ENCODE measurements around the gene RAD51C. TPM values are rescaled to one million over a fixed set of nuclear protein-coding genes. Genes with fewer than 3 reads are reported as not detected.

Gene RAD51C
- total RNA-seq, 1 donor from 2014 or later: 73.6 TPM

DNA sequence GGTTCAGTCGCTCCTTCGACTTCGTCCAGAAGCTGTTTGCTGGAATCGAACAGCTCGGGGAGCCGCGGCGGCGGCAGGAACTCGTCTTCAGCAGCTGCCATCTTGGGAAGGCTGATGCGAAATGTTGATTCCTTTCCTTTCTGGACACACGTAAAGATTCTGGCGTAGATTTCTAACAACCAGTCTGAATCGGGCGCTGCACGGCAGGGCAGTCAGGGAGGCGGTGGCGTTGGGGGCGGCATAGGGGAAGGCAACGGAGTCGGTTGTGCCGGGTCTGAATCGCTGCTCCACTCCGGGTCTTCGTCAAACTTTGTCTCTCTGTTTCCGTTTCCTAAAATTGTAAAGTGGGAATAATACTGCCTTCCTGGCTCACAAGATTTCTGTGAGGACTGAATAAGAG, 30.9 kb upstream of the RAD51C start:
- no peak overlapping the region for H3K4me3 ChIP-seq (ENCODE audit: low read depth, low read length)
- TF ChIP-seq, protein P1, sequence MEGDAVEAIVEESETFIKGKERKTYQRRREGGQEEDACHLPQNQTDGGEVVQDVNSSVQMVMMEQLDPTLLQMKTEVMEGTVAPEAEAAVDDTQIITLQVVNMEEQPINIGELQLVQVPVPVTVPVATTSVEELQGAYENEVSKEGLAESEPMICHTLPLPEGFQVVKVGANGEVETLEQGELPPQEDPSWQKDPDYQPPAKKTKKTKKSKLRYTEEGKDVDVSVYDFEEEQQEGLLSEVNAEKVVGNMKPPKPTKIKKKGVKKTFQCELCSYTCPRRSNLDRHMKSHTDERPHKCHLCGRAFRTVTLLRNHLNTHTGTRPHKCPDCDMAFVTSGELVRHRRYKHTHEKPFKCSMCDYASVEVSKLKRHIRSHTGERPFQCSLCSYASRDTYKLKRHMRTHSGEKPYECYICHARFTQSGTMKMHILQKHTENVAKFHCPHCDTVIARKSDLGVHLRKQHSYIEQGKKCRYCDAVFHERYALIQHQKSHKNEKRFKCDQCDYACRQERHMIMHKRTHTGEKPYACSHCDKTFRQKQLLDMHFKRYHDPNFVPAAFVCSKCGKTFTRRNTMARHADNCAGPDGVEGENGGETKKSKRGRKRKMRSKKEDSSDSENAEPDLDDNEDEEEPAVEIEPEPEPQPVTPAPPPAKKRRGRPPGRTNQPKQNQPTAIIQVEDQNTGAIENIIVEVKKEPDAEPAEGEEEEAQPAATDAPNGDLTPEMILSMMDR (conservative IDR thresholded peaks at IDR 0.05; ENCODE audit: low read depth, low read length): no peak
- DNase-seq (ENCODE audit: low read depth): no peak

DNA sequence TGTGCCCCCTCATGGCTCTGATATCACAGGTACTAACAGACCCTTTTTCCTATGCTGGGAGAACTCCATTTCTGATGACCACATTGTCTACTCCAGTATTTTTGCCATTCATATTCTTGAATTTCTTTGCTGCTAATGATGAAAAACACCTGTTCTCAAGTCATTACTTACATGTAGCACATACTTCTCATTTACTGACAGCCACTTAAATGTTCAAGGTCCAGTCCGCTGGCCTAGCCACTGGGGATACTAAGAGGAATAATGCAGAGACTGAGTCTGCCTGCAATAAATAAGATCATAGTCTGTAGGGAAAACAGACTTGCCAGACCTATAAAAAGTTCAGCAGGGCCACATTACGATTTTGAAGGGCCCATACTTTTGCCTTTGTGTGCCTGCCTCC, 28.1 kb upstream of the RAD51C start:
- TF ChIP-seq, protein P1 (conservative IDR thresholded peaks at IDR 0.05; ENCODE audit: low read depth, low read length): no peak
- H3K4me3 ChIP-seq (ENCODE audit: low read depth, low read length): no peak overlapping the region
- DNase-seq (ENCODE audit: low read depth): no peak

DNA sequence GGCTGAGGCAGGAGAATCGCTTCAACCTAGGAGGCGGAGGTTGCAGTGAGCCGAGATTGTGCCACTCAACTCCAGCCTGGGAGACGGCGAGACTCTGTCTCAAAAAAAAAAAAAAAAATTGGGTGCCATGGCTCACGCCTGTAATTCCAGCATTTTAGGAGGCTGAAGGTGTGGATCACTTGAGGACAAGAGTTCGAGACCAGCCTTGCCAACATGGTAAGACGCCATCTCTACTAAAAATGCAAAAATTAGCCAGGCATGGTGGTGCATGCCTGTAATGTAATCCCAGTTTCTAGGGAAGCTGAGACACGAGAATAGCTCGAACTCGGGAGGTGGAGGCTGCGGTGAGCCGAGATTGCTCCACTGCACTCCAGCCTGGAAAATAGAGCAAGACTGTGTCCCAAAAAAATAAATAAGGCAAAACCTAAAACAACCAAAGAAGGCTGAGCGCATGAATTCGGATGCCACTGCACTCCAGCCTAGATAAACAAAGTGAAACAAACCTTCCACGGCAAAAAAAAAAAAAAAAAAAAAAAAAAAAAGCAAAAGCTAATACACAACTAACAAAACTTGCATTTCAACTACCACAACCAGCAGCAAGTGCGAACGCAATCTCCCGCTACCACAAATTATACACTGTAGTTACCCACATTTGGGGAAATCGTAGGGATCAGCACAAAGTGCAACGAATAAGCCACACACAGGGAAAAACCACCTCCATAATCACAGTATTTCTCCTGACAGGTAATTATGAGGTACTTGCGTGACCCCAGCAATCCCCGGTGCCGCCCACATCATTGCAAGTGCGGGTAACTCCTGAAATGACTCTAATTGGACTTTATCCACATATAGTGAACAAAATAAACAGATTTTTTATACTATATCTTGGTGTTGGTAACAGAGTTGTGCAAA, 26.2 kb upstream of the RAD51C start:
- no peak for DNase-seq (ENCODE audit: low read depth)
- H3K4me3 ChIP-seq (ENCODE audit: low read depth, low read length): peak overlapping the region; percentile 18
- TF ChIP-seq, protein P1 (conservative IDR thresholded peaks at IDR 0.05; ENCODE audit: low read depth, low read length): no peak

DNA sequence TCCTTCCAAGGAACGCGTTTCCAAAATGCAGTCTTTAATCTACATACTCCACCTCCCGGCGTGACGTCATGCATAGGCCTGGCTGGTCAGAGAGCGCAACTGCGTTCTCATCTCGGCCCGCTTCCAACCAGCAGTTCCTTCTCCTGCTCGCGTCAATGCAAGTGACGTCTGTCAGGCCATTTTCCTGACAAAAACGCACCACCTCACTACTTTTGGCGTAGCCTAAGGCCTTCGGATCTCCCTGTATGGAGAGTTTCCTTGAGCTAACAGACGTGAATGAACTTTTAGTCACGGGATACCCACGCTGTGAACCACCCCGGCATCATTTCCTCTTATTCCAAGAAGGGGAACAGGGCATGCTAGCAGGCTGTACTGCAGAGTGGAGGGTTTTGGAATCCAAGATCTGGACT, 25.5 kb upstream of the RAD51C start:
- TF ChIP-seq, protein P1 (conservative IDR thresholded peaks at IDR 0.05; ENCODE audit: low read depth, low read length): no peak
- DNase-seq (ENCODE audit: low read depth): no peak
- peak overlapping the region; percentile 31 for H3K4me3 ChIP-seq (ENCODE audit: low read depth, low read length)

DNA sequence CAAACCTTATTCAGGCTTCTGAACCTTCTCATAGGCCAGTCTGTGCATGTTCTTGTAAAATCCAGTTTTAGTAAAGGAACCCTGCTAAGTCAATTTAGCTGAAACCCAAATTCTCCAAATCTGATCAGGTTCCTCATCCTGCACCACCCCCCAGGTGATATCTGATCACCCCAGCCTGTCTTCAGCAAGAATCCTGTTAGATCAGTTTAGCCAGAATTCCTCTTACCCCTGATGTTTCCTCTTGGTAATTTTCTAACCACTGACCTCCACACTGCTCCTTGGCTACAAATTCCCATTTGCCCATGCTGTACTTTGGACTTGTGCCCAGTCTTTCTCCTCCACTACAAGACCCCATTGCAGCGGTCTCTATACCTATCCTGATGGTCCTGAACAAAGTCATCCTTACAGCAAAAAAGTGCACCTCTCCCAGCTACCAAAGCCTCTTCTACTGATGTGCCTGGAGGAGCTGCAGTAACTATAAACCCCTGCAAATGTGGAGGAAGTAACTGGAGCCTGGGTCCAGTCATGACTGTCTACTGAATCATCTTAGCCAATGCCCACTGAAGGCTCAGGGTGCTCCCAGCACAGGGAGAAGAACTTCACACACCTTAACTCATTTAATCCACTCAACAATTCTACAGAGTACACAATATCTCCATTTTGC, 24.3 kb upstream of the RAD51C start:
- TF ChIP-seq, protein P1 (conservative IDR thresholded peaks at IDR 0.05; ENCODE audit: low read depth, low read length): no peak
- H3K4me3 ChIP-seq (ENCODE audit: low read depth, low read length): no peak overlapping the region
- no peak for DNase-seq (ENCODE audit: low read depth)

DNA sequence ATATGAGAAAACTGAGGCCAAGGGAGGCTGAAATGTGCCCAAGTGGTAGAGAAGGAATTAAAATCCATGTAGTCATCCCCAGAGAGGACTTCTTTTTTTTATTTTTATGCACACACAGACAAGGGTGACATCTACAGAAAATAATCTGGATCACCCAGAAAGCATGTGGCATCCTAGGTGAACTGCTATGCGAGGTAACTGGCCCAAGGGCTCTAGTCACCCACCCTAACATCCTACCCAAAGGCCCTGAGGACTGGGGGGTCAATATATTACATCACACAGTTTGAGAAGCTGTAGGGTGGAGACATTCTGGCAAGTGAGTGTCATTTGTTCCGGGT, 23.8 kb upstream of the RAD51C start:
- DNase-seq (ENCODE audit: low read depth): no peak
- H3K4me3 ChIP-seq (ENCODE audit: low read depth, low read length): no peak overlapping the region
- TF ChIP-seq, protein P1 (conservative IDR thresholded peaks at IDR 0.05; ENCODE audit: low read depth, low read length): no peak
